HK-2 (cell line): ENCODE results near the gene TSPOAP1.

Experiments used
- DNase-seq: peaks from one replicate; pipeline ENCODE4 v3.0.0-alpha.2; 2018; ENCODE audit not compliant: unreplicated experiment

The TSPOAP1 gene

GRCh38 chr17:58253082-58253481, 75.5 kb downstream of the TSPOAP1 start:
- DNase-seq, result no peak

DNA sequence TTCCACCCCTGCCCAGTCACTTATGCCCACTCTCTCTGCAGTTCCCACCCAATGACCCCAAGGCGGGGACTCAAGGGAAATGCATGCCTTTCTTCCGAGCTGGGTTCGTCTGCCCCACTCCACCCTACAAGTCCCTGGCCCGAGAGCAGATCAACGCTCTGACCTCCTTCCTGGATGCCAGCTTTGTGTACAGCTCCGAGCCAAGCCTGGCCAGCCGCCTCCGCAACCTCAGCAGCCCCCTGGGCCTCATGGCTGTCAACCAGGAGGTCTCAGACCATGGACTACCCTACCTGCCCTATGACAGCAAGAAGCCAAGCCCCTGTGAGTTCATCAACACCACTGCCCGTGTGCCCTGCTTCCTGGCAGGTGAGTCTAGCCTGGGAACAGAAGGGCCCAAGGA, 76.5 kb downstream of the TSPOAP1 start:
- DNase-seq, result no peak
